Sigmoid colon (tissue), 7 donors: ENCODE data around the gene PEAK1. TPM values are rescaled to one million over a fixed set of nuclear protein-coding genes. Genes with fewer than 3 reads are reported as not detected.

ENCODE experiments used
- DNase-seq: peaks from one replicate; pipeline ENCODE4 v3.0.0-alpha.2; 2019
- H3K27ac ChIP-seq, 4 donors: fragments of 200-600 bp; sonication (generic); one replicate each; pipeline ENCODE4 v1.5.1; 2016 to 2019; ENCODE audit warnings: mild to moderate bottlenecking in 1 of 4
- H3K27me3 ChIP-seq, 3 donors: fragments of 200-600 bp; sonication (generic); one replicate each; pipeline ENCODE4 v1.5.1; 2019; ENCODE audit warnings: mild to moderate bottlenecking in 1 of 3
- H3K36me3 ChIP-seq, 4 donors: fragments of 200-600 bp; sonication (generic); one replicate each; pipeline ENCODE4 v1.5.1; 2016 to 2019
- H3K4me1 ChIP-seq, 4 donors: fragments of 200-600 bp; sonication (generic); one replicate each; pipeline ENCODE4 v1.5.1; 2017 to 2019
- H3K4me3 ChIP-seq, 4 donors: fragments of 200-600 bp; sonication (generic); one replicate each; pipeline ENCODE4 v1.5.1; 2017 to 2019; ENCODE audit warnings: mild to moderate bottlenecking in 2 of 4, moderate library complexity in 1 of 4
- H3K9me3 ChIP-seq, 4 donors: fragments of 200-600 bp in 3 of 4; sonication (generic) in 3 of 4; one replicate each; pipeline versions ENCODE4 v1.5.1 to v1.6.1; 2013 to 2019
- EP300 ChIP-seq, 4 donors: sonication (generic); formaldehyde crosslinking; IDR thresholded peaks; one replicate each; pipeline ENCODE4 v1.6.1; 2017; ENCODE audit warnings: antibody characterized with exemption in 4 of 4
- POLR2A ChIP-seq, 2 donors: fragments of 450-650 bp; IDR thresholded peaks; one replicate each; pipeline ENCODE4 v1.6.1; 2016; ENCODE audit warnings: antibody characterized with exemption in 2 of 2, mild to moderate bottlenecking in 2 of 2, moderate library complexity in 2 of 2
- POLR2AphosphoS5 ChIP-seq, 4 donors: sonication (generic); formaldehyde crosslinking; IDR thresholded peaks; one replicate each; pipeline ENCODE4 v1.6.1; 2017; ENCODE audit warnings: antibody characterized with exemption in 4 of 4
- WGBS, 2 donors: extraction: QIAGEN DNeasy Blood & Tissue Kit; methylation state at CpG; one replicate each; pipeline ENCODE4 v1.1.7; 2013; 5-methylcytosine and 5-hydroxymethylcytosine counted together
- intact Hi-C: fragments of 100-400 bp; cut with DNase I; formaldehyde crosslinking; loops from one replicate; pipeline ENCODE4 v1.15.1; 2023
- polyA plus RNA-seq, 3 donors: library from polyadenylated mRNA; stranded (reverse); fragments of 200-250 nt; gene quantifications; one replicate each; pipeline ENCODE4 v1.2.3, GENCODE V29; 2013
- total RNA-seq, 4 donors: library from RNA; depleted of rRNA; stranded (reverse); fragments of >200 nt; gene quantifications; one replicate each; pipeline ENCODE4 v1.1.0, GENCODE V29; 2016
- TF ChIP-seq, protein P1 (sequence below), 4 experiments: fragments of 450-650 bp in 3 of 4; fragments of 200-600 bp in 1 of 4; IDR thresholded peaks; one replicate each; pipeline ENCODE4 v1.5.1; 2016 to 2019; ENCODE audit warnings: antibody characterized with exemption in 4 of 4, mild to moderate bottlenecking in 3 of 4, moderate library complexity in 2 of 4
- donor health status: healthy with polysubstance abuse.
- donor health status: Bipolar disorder and iron deficiency.
- donor health status: healthy.

Gene PEAK1
- total and polyA plus RNA-seq, 7 donors: 3.5 to 59.8 (median 29.3) TPM

DNA sequence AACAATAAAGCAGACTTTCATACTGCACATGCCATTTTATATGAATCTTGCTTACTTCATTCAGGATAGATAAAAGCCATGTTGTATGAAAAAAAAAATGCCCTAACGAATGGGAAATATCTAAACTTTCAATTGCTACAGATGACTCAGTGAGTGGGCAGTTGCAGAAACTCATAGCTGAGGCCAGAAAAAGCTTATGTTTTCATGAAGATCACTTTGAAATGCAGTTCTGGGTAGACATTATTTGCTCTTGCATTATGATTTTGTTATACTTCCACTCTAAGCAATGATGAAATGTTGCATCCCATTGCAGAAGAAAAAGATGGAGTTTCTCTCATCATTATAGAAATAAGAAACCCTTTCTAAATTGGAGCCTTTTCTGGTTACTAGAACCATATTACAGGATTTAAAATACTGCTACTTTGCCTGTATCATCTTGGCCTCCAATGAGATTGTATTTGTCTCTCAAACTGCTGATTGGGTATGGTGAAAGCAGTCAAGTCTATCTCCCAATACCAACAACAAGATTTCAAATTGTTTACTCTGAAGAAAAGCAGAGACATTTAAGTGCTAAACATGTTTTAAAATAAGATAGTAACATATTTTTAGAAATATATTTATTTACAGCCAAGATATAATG lies 17.0 kb downstream of the PEAK1 start:
- Histone ChIP-seq H3K4me3 (no peak overlapping the region), H3K9me3 (peaks cover 0 to 17% (median 7%) of the 10 kb centered on the region in 4 donors), H3K4me1 (peaks cover 0 to 14% (median 3%) of the 10 kb centered on the region in 4 donors), H3K27me3 (no peaks in the 10 kb centered on the region), H3K36me3 (no peaks in the 10 kb centered on the region), H3K27ac (no peak overlapping the region)
- intact Hi-C loops: no loop called here
- WGBS, 2 donors: 46 to 53% methylated on average over 1 of the region's 1 CpG
- no peak for DNase-seq
- TF ChIP-seq POLR2A (IDR thresholded peaks at IDR 0.05) (no peak), EP300 (IDR thresholded peaks at IDR 0.05) (no peak), POLR2AphosphoS5 (IDR thresholded peaks at IDR 0.05) (no peak)
- TF ChIP-seq, protein P1, sequence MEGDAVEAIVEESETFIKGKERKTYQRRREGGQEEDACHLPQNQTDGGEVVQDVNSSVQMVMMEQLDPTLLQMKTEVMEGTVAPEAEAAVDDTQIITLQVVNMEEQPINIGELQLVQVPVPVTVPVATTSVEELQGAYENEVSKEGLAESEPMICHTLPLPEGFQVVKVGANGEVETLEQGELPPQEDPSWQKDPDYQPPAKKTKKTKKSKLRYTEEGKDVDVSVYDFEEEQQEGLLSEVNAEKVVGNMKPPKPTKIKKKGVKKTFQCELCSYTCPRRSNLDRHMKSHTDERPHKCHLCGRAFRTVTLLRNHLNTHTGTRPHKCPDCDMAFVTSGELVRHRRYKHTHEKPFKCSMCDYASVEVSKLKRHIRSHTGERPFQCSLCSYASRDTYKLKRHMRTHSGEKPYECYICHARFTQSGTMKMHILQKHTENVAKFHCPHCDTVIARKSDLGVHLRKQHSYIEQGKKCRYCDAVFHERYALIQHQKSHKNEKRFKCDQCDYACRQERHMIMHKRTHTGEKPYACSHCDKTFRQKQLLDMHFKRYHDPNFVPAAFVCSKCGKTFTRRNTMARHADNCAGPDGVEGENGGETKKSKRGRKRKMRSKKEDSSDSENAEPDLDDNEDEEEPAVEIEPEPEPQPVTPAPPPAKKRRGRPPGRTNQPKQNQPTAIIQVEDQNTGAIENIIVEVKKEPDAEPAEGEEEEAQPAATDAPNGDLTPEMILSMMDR (IDR thresholded peaks at IDR 0.05): no peak

DNA sequence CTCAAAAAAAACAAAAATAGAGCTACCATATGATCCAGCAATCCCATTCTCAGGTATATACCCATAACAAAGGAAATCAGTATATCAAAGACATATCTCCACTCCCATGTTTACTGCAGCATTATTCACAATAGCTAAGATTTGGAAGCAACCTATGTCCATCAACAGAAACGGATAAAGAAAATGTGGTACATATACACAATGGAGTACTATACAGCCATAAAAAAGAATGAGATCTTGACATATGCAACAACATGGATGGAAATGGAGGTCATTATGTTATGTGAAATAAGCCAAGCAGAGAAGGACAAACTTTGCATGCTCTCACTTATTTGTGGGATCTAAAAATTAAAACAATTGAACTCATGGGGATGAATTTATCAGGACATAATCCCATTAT lies 19.6 kb downstream of the PEAK1 start:
- intact Hi-C loops: no loop called here
- peaks cover 0 to 17% (median 9%) of the 10 kb centered on the region in 4 donors for H3K9me3 ChIP-seq
- TF ChIP-seq, protein P1 (IDR thresholded peaks at IDR 0.05): no peak
- TF ChIP-seq POLR2AphosphoS5 (IDR thresholded peaks at IDR 0.05): no peak
- TF ChIP-seq EP300 (IDR thresholded peaks at IDR 0.05): no peak
- no peak for TF ChIP-seq POLR2A (IDR thresholded peaks at IDR 0.05)
- H3K4me1 ChIP-seq: peaks cover 0 to 14% (median 3%) of the 10 kb centered on the region in 4 donors
- no peaks in the 10 kb centered on the region for H3K36me3 ChIP-seq
- WGBS, 2 donors: 97 to 98% methylated on average over 1 of the region's 1 CpG
- H3K4me3 ChIP-seq: no peak overlapping the region
- no peak overlapping the region for H3K27ac ChIP-seq
- no peak for DNase-seq
- no peaks in the 10 kb centered on the region for H3K27me3 ChIP-seq

DNA sequence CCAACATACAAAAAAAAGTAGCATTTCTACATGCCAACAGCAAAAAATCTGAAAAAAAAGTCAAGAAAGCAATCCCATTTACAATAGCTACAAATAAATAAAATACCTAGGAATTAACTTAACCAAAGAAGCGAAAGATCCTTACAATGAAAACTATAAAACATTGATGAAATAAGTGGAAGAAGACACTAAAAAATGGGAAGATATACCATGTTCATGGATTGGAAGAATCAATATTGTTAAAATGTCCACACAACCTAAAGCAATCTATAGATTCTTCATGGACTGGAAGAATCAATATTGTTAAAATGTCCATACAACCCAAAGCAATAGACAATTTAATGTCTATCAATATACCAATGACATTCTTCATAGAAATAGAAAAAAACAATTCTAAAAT lies 21.0 kb downstream of the PEAK1 start:
- TF ChIP-seq POLR2A (IDR thresholded peaks at IDR 0.05) (no peak), POLR2AphosphoS5 (IDR thresholded peaks at IDR 0.05) (no peak), EP300 (IDR thresholded peaks at IDR 0.05) (no peak)
- TF ChIP-seq, protein P1 (IDR thresholded peaks at IDR 0.05): no peak
- Histone ChIP-seq H3K4me3 (no peak overlapping the region), H3K4me1 (peaks cover 0 to 14% (median 3%) of the 10 kb centered on the region in 4 donors), H3K27ac (no peak overlapping the region), H3K9me3 (peaks cover 0 to 17% (median 9%) of the 10 kb centered on the region in 4 donors), H3K36me3 (no peaks in the 10 kb centered on the region), H3K27me3 (no peaks in the 10 kb centered on the region)
- WGBS, 2 donors: 95 to 97% methylated on average over 1 of the region's 1 CpG
- intact Hi-C loops: no loop called here
- no peak for DNase-seq

DNA sequence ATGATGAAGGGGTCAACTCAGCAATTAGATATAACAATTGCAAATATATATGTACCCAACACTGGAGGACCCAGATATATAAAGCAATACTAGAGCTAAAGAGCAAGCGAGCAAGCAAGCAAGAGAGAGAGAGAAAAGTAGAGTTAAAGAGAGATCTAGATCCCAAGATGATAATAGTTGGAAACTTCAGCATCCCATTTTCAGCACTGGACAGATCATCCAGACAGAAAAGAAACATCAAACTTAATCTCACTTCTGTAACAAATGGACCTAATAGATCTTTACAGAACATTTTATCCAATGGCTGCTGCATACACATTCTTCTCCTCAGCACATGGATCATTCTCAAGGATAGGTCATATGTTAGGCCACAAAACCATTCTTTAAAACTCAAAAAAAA lies 23.2 kb downstream of the PEAK1 start:
- peaks cover 0 to 17% (median 9%) of the 10 kb centered on the region in 4 donors for H3K9me3 ChIP-seq
- H3K4me3 ChIP-seq: no peak overlapping the region
- DNase-seq: no peak
- WGBS, 2 donors: 94 to 95% methylated on average over 1 of the region's 1 CpG
- H3K27ac ChIP-seq: no peak overlapping the region
- H3K4me1 ChIP-seq: peaks cover 0 to 5% (median under 1%) of the 10 kb centered on the region in 4 donors
- no peaks in the 10 kb centered on the region for H3K36me3 ChIP-seq
- TF ChIP-seq, protein P1 (IDR thresholded peaks at IDR 0.05): no peak
- TF ChIP-seq EP300 (IDR thresholded peaks at IDR 0.05): no peak
- no peak for TF ChIP-seq POLR2A (IDR thresholded peaks at IDR 0.05)
- TF ChIP-seq POLR2AphosphoS5 (IDR thresholded peaks at IDR 0.05): no peak
- no peaks in the 10 kb centered on the region for H3K27me3 ChIP-seq
- intact Hi-C loops: no loop called here
